ENCODE results near the gene TBC1D22A.
"Not testable (repeated sequence)": the region's sequence is repeated elsewhere in the genome, so short reads cannot be mapped to it uniquely, and the experiment has no call there.

TBC1D22A gene

GRCh38 chr22:47124451-47124881 is 362.0 kb downstream of the TBC1D22A start:
- no peak for DNase-seq (ENCODE audit: low spot score)

GRCh38 chr22:47124961-47125360 is 362.5 kb downstream of the TBC1D22A start:
- DNase-seq (ENCODE audit: low spot score) = no peak

- DNase-seq (ENCODE audit: low spot score) = no peak
These were observed 363.2 kb downstream of the TBC1D22A start for GRCh38 chr22:47125603-47126002.

- no peak for DNase-seq (ENCODE audit: low spot score)
These were observed 363.9 kb downstream of the TBC1D22A start for GRCh38 chr22:47126344-47126811.

GRCh38 chr22:47127441-47127871 is 365.0 kb downstream of the TBC1D22A start:
- no peak for DNase-seq (ENCODE audit: low spot score)

GRCh38 chr22:47128216-47128615 is 365.8 kb downstream of the TBC1D22A start:
- DNase-seq (ENCODE audit: low spot score) = no peak

GRCh38 chr22:47128622-47129215 is 366.3 kb downstream of the TBC1D22A start:
- no peak for DNase-seq (ENCODE audit: low spot score)

GRCh38 chr22:47129902-47130635 is 367.6 kb downstream of the TBC1D22A start:
- DNase-seq (ENCODE audit: low spot score) = no peak

GRCh38 chr22:47130883-47131631 is 368.6 kb downstream of the TBC1D22A start:
- DNase-seq (ENCODE audit: low spot score) = no peak

GRCh38 chr22:47131632-47132427 is 369.4 kb downstream of the TBC1D22A start:
- no peak for DNase-seq (ENCODE audit: low spot score)

GRCh38 chr22:47132428-47132825 is 370.0 kb downstream of the TBC1D22A start:
- no peak for DNase-seq (ENCODE audit: low spot score)

- DNase-seq (ENCODE audit: low spot score) = no peak
These were observed 370.9 kb downstream of the TBC1D22A start for GRCh38 chr22:47133061-47133969.

- no peak for DNase-seq (ENCODE audit: low spot score)
These were observed 371.8 kb downstream of the TBC1D22A start for GRCh38 chr22:47134222-47134621.

GRCh38 chr22:47135338-47135737 is 372.9 kb downstream of the TBC1D22A start:
- DNase-seq (ENCODE audit: low spot score) = no peak

- no peak for DNase-seq (ENCODE audit: low spot score)
These were observed 373.6 kb downstream of the TBC1D22A start for GRCh38 chr22:47136050-47136449.

- DNase-seq (ENCODE audit: low spot score) = no peak
These were observed 374.2 kb downstream of the TBC1D22A start for GRCh38 chr22:47136671-47137070.

GRCh38 chr22:47139013-47139789 is 376.8 kb downstream of the TBC1D22A start:
- no peak for DNase-seq (ENCODE audit: low spot score)

- no peak for DNase-seq (ENCODE audit: low spot score)
These were observed 377.3 kb downstream of the TBC1D22A start for GRCh38 chr22:47139790-47140119.

- DNase-seq (ENCODE audit: low spot score) = not testable (repeated sequence)
These were observed 378.5 kb downstream of the TBC1D22A start for GRCh38 chr22:47140975-47141374.

- DNase-seq (ENCODE audit: low spot score) = no peak
These were observed 380.1 kb downstream of the TBC1D22A start for GRCh38 chr22:47142427-47143046.
